ENCODE results near the gene HILPDA. TPM values are rescaled to one million over a fixed set of nuclear protein-coding genes. Genes with fewer than 3 reads are reported as not detected.

HILPDA gene
- total and polyA plus RNA-seq, 9 of the 15 experiments (the other 6 are each of a cell fraction or from before 2014, with no cell fraction given): 8.3 to 71.8 (median 23.5) TPM

- no peak for TF ChIP-seq SREBF1 (IDR thresholded peaks at IDR 0.05; ENCODE audit: borderline replicate concordance, low read depth, low read length)
- peak in 1 of 2 experiments; percentile 28; a peak in 1 of 4 replicates for TF ChIP-seq FOXA3 (CRISPR knock-in tag; conservative IDR thresholded peaks at IDR 0.05 in 1 of 2, IDR thresholded peaks at IDR 0.05 in 1 of 2)
- TF ChIP-seq FOXP1 (CRISPR knock-in tag; IDR thresholded peaks at IDR 0.05): no peak
- TF ChIP-seq JUND (IDR thresholded peaks at IDR 0.05; ENCODE audit: borderline replicate concordance, low read depth, low read length): no peak
- TF ChIP-seq JUND (tag; IDR thresholded peaks at IDR 0.05; ENCODE audit: borderline replicate concordance, low read depth, low read length): no peak
- TF ChIP-seq RAD21 (CRISPR knock-in tag; conservative IDR thresholded peaks at IDR 0.05 in 1 of 2, IDR thresholded peaks at IDR 0.05 in 1 of 2): no peak
- TF ChIP-seq ZNF133 (CRISPR knock-in tag; IDR thresholded peaks at IDR 0.05): no peak
- TF ChIP-seq GMEB1 (CRISPR knock-in tag; IDR thresholded peaks at IDR 0.05): 0 out of 2 replicates have a peak, but pooled peaks have one; percentile 3
- TF ChIP-seq LEF1 (IDR thresholded peaks at IDR 0.05): no peak
- TF ChIP-seq PRDM10 (IDR thresholded peaks at IDR 0.05; ENCODE audit: partially characterized antibody): no peak
- no peak for TF ChIP-seq DACH1 (IDR thresholded peaks at IDR 0.05; ENCODE audit: partially characterized antibody)
- peak; percentile 34 for TF ChIP-seq RBBP5 (IDR thresholded peaks at IDR 0.05; ENCODE audit: borderline replicate concordance, insufficient read depth, low read length, poor library complexity, severe bottlenecking)
- TF ChIP-seq GABPB2 (CRISPR knock-in tag; conservative IDR thresholded peaks at IDR 0.05): no peak
- TF ChIP-seq ZNF121 (CRISPR knock-in tag; conservative IDR thresholded peaks at IDR 0.05): no peak
- TF ChIP-seq SLC30A9 (CRISPR knock-in tag; IDR thresholded peaks at IDR 0.05): no peak
- no peak for TF ChIP-seq ID3 (CRISPR knock-in tag; IDR thresholded peaks at IDR 0.05)
- no peak for TF ChIP-seq ID3 (tag; IDR thresholded peaks at IDR 0.05)
These were observed 3.3 kb downstream of the HILPDA start (continued) for GRCh38 chr7:128458956-128459355.

All from K562 (cell line).